GM21619 (cell line): ENCODE results near the gene KCNN3.

Experiments
- ATAC-seq: cut with Tn5 transposase; IDR thresholded peaks from one replicate; pipeline ENCODE4 v1.9.1; 2021; ENCODE audit not compliant: unreplicated experiment

KCNN3 gene

GRCh38 chr1:154861607-154862094 is 8.4 kb downstream of the KCNN3 start:
- no peak for ATAC-seq

- peak; percentile 53 for ATAC-seq
Observed at GRCh38 chr1:154860156-154860870, 9.8 kb downstream of the KCNN3 start.

GRCh38 chr1:154859786-154860155 is 10.3 kb downstream of the KCNN3 start:
- peak; percentile 31 for ATAC-seq

GRCh38 chr1:154859151-154859785 is 10.8 kb downstream of the KCNN3 start:
- no peak for ATAC-seq

GRCh38 chr1:154857441-154858215 is 12.5 kb downstream of the KCNN3 start:
- ATAC-seq, result no peak

GRCh38 chr1:154857022-154857421 is 13.1 kb downstream of the KCNN3 start:
- ATAC-seq, result no peak

- ATAC-seq, result no peak
Observed at GRCh38 chr1:154856544-154856943, 13.5 kb downstream of the KCNN3 start.

GRCh38 chr1:154856049-154856448 is 14.0 kb downstream of the KCNN3 start:
- no peak for ATAC-seq

- ATAC-seq, result no peak
Observed at GRCh38 chr1:154855186-154855851, 14.8 kb downstream of the KCNN3 start.

GRCh38 chr1:154852845-154853244 is 17.2 kb downstream of the KCNN3 start:
- no peak for ATAC-seq

- ATAC-seq, result no peak
Observed at GRCh38 chr1:154851392-154852177, 18.5 kb downstream of the KCNN3 start.

GRCh38 chr1:154849645-154850131 is 20.4 kb downstream of the KCNN3 start:
- peak; percentile 68 for ATAC-seq

- ATAC-seq, result no peak
Observed at GRCh38 chr1:154848983-154849382, 21.1 kb downstream of the KCNN3 start.

- no peak for ATAC-seq
Observed at GRCh38 chr1:154847891-154848290, 22.2 kb downstream of the KCNN3 start.

- ATAC-seq, result no peak
Observed at GRCh38 chr1:154846565-154847442, 23.3 kb downstream of the KCNN3 start.

- no peak for ATAC-seq
Observed at GRCh38 chr1:154845879-154846278, 24.2 kb downstream of the KCNN3 start.

GRCh38 chr1:154845174-154845573 is 24.9 kb downstream of the KCNN3 start:
- ATAC-seq, result no peak

GRCh38 chr1:154844297-154844681 is 25.8 kb downstream of the KCNN3 start:
- no peak for ATAC-seq

- no peak for ATAC-seq
Observed at GRCh38 chr1:154843636-154844296, 26.3 kb downstream of the KCNN3 start.
